ENCODE measurements around the gene SULT1C3.

SULT1C3 gene

DNA sequence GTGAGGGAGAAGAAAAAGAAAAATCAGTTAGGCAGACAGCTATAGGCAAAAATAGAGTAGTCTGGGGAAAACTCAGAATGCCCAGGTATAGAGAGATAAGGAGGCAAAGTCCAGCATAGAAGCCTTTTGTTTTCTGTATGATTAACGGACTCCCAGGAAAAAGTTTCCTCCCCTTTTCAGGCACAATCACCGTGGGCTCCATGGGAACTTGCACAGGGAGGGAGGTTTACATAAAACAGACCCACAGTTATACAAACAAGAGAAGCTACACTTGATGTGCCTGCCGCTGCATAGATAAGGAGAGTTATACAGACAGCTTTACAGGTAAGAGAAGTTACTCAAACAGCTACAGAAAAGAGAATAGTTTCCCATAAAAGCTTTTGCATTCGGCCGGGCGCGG is 39.2 kb upstream of the SULT1C3 start:
- TF ChIP-seq ZNF8 (CRISPR knock-in tag; IDR thresholded peaks at IDR 0.05) (no peak), ESRRG (CRISPR knock-in tag; IDR thresholded peaks at IDR 0.05) (no peak), ZNF70 (CRISPR knock-in tag; IDR thresholded peaks at IDR 0.05) (no peak), PPARA (CRISPR knock-in tag; IDR thresholded peaks at IDR 0.05; ENCODE audit: borderline replicate concordance) (no peak), ARNTL (CRISPR knock-in tag; IDR thresholded peaks at IDR 0.05; ENCODE audit: borderline replicate concordance, low read depth) (no peak)
- TF ChIP-seq, protein P1, sequence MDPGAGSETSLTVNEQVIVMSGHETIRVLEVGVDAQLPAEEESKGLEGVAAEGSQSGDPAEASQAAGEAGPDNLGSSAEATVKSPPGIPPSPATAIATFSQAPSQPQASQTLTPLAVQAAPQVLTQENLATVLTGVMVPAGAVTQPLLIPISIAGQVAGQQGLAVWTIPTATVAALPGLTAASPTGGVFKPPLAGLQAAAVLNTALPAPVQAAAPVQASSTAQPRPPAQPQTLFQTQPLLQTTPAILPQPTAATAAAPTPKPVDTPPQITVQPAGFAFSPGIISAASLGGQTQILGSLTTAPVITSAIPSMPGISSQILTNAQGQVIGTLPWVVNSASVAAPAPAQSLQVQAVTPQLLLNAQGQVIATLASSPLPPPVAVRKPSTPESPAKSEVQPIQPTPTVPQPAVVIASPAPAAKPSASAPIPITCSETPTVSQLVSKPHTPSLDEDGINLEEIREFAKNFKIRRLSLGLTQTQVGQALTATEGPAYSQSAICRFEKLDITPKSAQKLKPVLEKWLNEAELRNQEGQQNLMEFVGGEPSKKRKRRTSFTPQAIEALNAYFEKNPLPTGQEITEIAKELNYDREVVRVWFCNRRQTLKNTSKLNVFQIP (CRISPR knock-in tag; IDR thresholded peaks at IDR 0.05; ENCODE audit: borderline replicate concordance, low read depth) = no peak
- ATAC-seq = no peak

DNA sequence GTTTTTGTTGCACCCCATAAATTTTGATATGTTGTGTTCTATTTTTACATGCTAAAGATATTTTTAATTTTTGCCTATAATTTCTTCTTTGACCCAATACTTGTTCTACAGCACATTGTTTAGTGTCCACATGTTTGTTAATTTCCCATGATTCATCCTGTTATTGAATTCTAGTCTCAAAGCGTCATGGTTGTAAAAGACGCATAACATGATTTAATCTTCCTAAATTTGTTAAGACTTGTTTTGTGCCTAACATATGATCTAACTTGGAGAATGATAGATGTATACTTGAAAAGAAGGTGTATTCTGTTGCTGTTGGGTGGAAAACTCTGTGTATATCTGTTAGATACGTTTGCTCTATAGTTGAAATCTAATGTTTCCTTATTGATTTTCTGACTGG is 27.1 kb upstream of the SULT1C3 start:
- ATAC-seq = no peak
- TF ChIP-seq ZNF70 (CRISPR knock-in tag; IDR thresholded peaks at IDR 0.05) = no peak
- TF ChIP-seq, protein P2, sequence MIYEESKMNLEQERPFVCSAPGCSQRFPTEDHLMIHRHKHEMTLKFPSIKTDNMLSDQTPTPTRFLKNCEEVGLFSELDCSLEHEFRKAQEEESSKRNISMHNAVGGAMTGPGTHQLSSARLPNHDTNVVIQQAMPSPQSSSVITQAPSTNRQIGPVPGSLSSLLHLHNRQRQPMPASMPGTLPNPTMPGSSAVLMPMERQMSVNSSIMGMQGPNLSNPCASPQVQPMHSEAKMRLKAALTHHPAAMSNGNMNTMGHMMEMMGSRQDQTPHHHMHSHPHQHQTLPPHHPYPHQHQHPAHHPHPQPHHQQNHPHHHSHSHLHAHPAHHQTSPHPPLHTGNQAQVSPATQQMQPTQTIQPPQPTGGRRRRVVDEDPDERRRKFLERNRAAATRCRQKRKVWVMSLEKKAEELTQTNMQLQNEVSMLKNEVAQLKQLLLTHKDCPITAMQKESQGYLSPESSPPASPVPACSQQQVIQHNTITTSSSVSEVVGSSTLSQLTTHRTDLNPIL (CRISPR knock-in tag; IDR thresholded peaks at IDR 0.05; ENCODE audit: low read depth) = no peak
- no peak for TF ChIP-seq ZFP30 (CRISPR knock-in tag; IDR thresholded peaks at IDR 0.05)
- no peak for TF ChIP-seq RARB (CRISPR knock-in tag; IDR thresholded peaks at IDR 0.05)
- TF ChIP-seq TOX (CRISPR knock-in tag; IDR thresholded peaks at IDR 0.05; ENCODE audit: borderline replicate concordance) = no peak

DNA sequence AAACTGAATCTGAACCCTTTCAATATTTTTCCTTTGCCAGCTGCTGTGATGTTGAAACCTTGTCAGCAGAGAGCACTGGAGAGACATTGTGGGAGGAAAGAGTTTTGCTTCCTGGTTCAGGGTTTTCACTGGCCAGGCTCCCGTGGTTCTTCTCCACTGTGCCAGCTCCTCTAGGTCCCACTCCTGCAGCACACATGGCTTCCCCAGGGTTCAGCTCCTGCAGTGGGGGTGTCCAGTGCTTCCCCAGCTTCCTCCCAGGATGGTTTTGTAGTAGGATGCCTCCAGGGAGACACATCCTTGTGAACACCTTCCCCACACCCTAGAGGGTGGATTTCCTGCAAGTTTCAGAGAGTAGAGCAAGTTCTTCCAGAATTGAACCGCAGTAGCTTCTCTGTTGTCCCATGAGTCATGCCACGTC is 24.0 kb upstream of the SULT1C3 start:
- peak; percentile 78 for ATAC-seq
- no peak for TF ChIP-seq ZNF8 (CRISPR knock-in tag; IDR thresholded peaks at IDR 0.05)
- TF ChIP-seq, protein P3, sequence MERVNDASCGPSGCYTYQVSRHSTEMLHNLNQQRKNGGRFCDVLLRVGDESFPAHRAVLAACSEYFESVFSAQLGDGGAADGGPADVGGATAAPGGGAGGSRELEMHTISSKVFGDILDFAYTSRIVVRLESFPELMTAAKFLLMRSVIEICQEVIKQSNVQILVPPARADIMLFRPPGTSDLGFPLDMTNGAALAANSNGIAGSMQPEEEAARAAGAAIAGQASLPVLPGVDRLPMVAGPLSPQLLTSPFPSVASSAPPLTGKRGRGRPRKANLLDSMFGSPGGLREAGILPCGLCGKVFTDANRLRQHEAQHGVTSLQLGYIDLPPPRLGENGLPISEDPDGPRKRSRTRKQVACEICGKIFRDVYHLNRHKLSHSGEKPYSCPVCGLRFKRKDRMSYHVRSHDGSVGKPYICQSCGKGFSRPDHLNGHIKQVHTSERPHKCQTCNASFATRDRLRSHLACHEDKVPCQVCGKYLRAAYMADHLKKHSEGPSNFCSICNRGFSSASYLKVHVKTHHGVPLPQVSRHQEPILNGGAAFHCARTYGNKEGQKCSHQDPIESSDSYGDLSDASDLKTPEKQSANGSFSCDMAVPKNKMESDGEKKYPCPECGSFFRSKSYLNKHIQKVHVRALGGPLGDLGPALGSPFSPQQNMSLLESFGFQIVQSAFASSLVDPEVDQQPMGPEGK (CRISPR knock-in tag; IDR thresholded peaks at IDR 0.05; ENCODE audit: borderline replicate concordance) = no peak
- no peak for TF ChIP-seq TCF4 (CRISPR knock-in tag; IDR thresholded peaks at IDR 0.05; ENCODE audit: borderline replicate concordance)
- TF ChIP-seq ARNTL (CRISPR knock-in tag; IDR thresholded peaks at IDR 0.05; ENCODE audit: borderline replicate concordance, low read depth) = no peak
- TF ChIP-seq GLIS3 (CRISPR knock-in tag; IDR thresholded peaks at IDR 0.05) = no peak
- no peak for TF ChIP-seq ZFP30 (CRISPR knock-in tag; IDR thresholded peaks at IDR 0.05)
- no peak for TF ChIP-seq ZNF565 (CRISPR knock-in tag; conservative IDR thresholded peaks at IDR 0.05; ENCODE audit: low read depth)
- no peak for TF ChIP-seq ZFP3 (CRISPR knock-in tag; IDR thresholded peaks at IDR 0.05)
- no peak for TF ChIP-seq TOX (CRISPR knock-in tag; IDR thresholded peaks at IDR 0.05; ENCODE audit: borderline replicate concordance)
- TF ChIP-seq PPARA (CRISPR knock-in tag; IDR thresholded peaks at IDR 0.05; ENCODE audit: borderline replicate concordance) = no peak
- TF ChIP-seq, protein P4, sequence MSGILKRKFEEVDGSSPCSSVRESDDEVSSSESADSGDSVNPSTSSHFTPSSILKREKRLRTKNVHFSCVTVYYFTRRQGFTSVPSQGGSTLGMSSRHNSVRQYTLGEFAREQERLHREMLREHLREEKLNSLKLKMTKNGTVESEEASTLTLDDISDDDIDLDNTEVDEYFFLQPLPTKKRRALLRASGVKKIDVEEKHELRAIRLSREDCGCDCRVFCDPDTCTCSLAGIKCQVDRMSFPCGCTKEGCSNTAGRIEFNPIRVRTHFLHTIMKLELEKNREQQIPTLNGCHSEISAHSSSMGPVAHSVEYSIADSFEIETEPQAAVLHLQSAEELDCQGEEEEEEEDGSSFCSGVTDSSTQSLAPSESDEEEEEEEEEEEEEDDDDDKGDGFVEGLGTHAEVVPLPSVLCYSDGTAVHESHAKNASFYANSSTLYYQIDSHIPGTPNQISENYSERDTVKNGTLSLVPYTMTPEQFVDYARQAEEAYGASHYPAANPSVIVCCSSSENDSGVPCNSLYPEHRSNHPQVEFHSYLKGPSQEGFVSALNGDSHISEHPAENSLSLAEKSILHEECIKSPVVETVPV (CRISPR knock-in tag; IDR thresholded peaks at IDR 0.05) = no peak
- no peak for TF ChIP-seq ZC3H10 (CRISPR knock-in tag; IDR thresholded peaks at IDR 0.05)
- TF ChIP-seq, protein P5, sequence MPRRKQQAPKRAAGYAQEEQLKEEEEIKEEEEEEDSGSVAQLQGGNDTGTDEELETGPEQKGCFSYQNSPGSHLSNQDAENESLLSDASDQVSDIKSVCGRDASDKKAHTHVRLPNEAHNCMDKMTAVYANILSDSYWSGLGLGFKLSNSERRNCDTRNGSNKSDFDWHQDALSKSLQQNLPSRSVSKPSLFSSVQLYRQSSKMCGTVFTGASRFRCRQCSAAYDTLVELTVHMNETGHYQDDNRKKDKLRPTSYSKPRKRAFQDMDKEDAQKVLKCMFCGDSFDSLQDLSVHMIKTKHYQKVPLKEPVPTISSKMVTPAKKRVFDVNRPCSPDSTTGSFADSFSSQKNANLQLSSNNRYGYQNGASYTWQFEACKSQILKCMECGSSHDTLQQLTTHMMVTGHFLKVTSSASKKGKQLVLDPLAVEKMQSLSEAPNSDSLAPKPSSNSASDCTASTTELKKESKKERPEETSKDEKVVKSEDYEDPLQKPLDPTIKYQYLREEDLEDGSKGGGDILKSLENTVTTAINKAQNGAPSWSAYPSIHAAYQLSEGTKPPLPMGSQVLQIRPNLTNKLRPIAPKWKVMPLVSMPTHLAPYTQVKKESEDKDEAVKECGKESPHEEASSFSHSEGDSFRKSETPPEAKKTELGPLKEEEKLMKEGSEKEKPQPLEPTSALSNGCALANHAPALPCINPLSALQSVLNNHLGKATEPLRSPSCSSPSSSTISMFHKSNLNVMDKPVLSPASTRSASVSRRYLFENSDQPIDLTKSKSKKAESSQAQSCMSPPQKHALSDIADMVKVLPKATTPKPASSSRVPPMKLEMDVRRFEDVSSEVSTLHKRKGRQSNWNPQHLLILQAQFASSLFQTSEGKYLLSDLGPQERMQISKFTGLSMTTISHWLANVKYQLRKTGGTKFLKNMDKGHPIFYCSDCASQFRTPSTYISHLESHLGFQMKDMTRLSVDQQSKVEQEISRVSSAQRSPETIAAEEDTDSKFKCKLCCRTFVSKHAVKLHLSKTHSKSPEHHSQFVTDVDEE (CRISPR knock-in tag; IDR thresholded peaks at IDR 0.05) = no peak
- no peak for TF ChIP-seq RARB (CRISPR knock-in tag; IDR thresholded peaks at IDR 0.05)
- TF ChIP-seq, protein P1 (CRISPR knock-in tag; IDR thresholded peaks at IDR 0.05; ENCODE audit: borderline replicate concordance, low read depth) = no peak
- no peak for TF ChIP-seq ISL1 (CRISPR knock-in tag; IDR thresholded peaks at IDR 0.05)
- no peak for TF ChIP-seq ESRRG (CRISPR knock-in tag; IDR thresholded peaks at IDR 0.05)

All from SK-N-SH treated with all-trans-retinoic acid at 6 μM for 48 hours (cell line).